22Rv1 (cell line): Measurements from ENCODE around the gene FBXO4.

ENCODE experiments used
- H3K27ac ChIP-seq: fragments of 450-650 bp; 2 replicates; pipeline ENCODE4 v1.5.1; 2017
- CTCF ChIP-seq: fragments of 450-650 bp; IDR thresholded peaks from 2 replicates; pipeline ENCODE4 v1.5.1; 2017; ENCODE audit warnings: mild to moderate bottlenecking
- ZFX ChIP-seq: fragments of 450-650 bp; IDR thresholded peaks from 2 replicates; pipeline ENCODE4 v1.6.1; 2017; ENCODE audit warnings: antibody characterized with exemption, borderline replicate concordance

The FBXO4 gene

GRCh38 chr5:41903892-41904799, 20.9 kb upstream of the FBXO4 start, which contains the start of gene RIMOC1:
TSS of gene RIMOC1 (plus strand) at chr5:41904344. CDS start at chr5:41904368, 24 bp downstream.
- H3K27ac ChIP-seq, result peak within 1 kb of the TSS; percentile 68
- TF ChIP-seq ZFX (no peak), CTCF (no peak)

DNA sequence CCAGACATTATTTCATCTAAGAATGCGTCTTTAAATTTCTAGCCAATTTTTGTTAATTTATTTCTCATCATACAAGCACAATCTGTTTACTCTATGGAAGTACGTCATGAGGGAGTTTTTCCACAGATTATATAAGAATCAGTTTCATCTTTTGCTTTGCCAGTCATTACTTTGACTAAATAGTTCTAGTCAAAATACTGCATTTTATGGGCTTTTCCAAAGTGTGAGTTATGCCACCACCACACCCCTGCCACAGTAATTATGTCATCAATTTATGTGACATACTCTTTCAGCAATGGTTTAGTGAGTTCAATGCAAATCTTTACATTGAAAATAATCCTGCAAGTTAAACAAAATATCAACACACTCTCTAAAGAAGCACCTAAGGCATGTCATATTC, 18.9 kb upstream of the FBXO4 start:
- no peak for TF ChIP-seq ZFX
- no peak for TF ChIP-seq CTCF
- H3K27ac ChIP-seq, result no peak overlapping the region

GRCh38 chr5:41908374-41909079, 16.6 kb upstream of the FBXO4 start:
- TF ChIP-seq ZFX (no peak), CTCF (no peak)

GRCh38 chr5:41918105-41918504, 7.0 kb upstream of the FBXO4 start:
- TF ChIP-seq CTCF (no peak), ZFX (no peak)
- H3K27ac ChIP-seq, result no peak overlapping the region

More at GRCh38 chr5:41908374-41909079, 16.6 kb upstream of the FBXO4 start:
- H3K27ac ChIP-seq, result no peak overlapping the region

GRCh38 chr5:41921166-41921565, 3.9 kb upstream of the FBXO4 start:
- TF ChIP-seq CTCF (no peak), ZFX (no peak)

DNA sequence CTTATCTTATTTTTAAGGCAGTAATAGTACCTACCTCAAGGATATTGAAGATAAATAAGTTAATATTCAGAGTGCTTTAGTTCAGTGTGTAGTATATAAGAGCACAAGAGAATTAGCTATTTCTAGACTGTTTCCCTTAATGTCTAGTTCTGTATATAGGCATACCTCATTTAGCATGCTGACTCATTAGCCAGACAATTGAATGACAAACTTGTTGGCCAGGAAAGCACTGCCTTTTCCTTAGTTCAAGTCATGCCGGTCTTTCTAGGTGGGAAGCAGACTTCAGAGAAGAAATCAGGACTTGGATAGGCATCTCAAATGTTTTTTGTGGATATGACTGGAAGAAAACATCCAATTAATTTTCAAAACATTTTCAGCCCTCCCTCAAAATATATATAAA, 3.2 kb upstream of the FBXO4 start:
- H3K27ac ChIP-seq, result no peak overlapping the region

More at GRCh38 chr5:41921166-41921565, 3.9 kb upstream of the FBXO4 start:
- H3K27ac ChIP-seq, result no peak overlapping the region

More for the DNA sequence above, 3.2 kb upstream of the FBXO4 start:
- TF ChIP-seq ZFX (no peak), CTCF (no peak)
